Vagina (tissue), 2 donors: Measurements from ENCODE around the gene KRT25. TPM values are rescaled to one million over a fixed set of nuclear protein-coding genes. Genes with fewer than 3 reads are reported as not detected.
"Not testable (repeated sequence)": the region's sequence is repeated elsewhere in the genome, so short reads cannot be mapped to it uniquely, and the experiment has no call there.

ENCODE experiments used
- DNase-seq, 2 donors: peaks; one replicate each; pipeline ENCODE4 v3.0.0-alpha.2; 2017; ENCODE audit errors: extremely low spot score in 2 of 2
- H3K27ac ChIP-seq: fragments of 200-600 bp; sonication (generic); one replicate; pipeline ENCODE4 v1.5.1; 2019
- H3K27me3 ChIP-seq: fragments of 200-600 bp; sonication (generic); one replicate; pipeline ENCODE4 v1.5.1; 2019
- H3K36me3 ChIP-seq, 2 donors: fragments of 200-600 bp; sonication (generic); one replicate each; pipeline ENCODE4 v1.5.1; 2017 to 2019
- H3K4me1 ChIP-seq: fragments of 200-600 bp; sonication (generic); one replicate; pipeline ENCODE4 v1.5.1; 2019
- H3K4me3 ChIP-seq, 2 donors: fragments of 200-600 bp; sonication (generic); 1 replicate in 1 of 2; 2 replicates in 1 of 2; pipeline ENCODE4 v1.5.1; 2016 to 2019
- H3K9me3 ChIP-seq: fragments of 200-600 bp; sonication (generic); one replicate; pipeline ENCODE4 v1.5.1; 2019
- CTCF ChIP-seq, 3 experiments: fragments of 450-650 bp in 2 of 3; fragments of 200-600 bp in 1 of 3; sonication (generic) in 1 of 3; IDR thresholded peaks; one replicate each; pipeline ENCODE4 v1.5.1; 2017 to 2019; ENCODE audit warnings: antibody characterized with exemption in 3 of 3, mild to moderate bottlenecking in 2 of 3, moderate library complexity in 2 of 3
- POLR2A ChIP-seq, 2 donors: fragments of 450-650 bp; IDR thresholded peaks; one replicate each; pipeline ENCODE4 v1.6.1; 2017; ENCODE audit warnings: antibody characterized with exemption in 2 of 2, mild to moderate bottlenecking in 2 of 2, moderate library complexity in 2 of 2
- POLR2AphosphoS5 ChIP-seq, 2 donors: sonication (generic); formaldehyde crosslinking; IDR thresholded peaks; one replicate each; pipeline ENCODE4 v1.9.0; 2017; ENCODE audit warnings: antibody characterized with exemption in 2 of 2, mild to moderate bottlenecking in 2 of 2, low read depth in 1 of 2; ENCODE audit not compliant: insufficient read depth in 1 of 2
- intact Hi-C: fragments of 100-400 bp; cut with DNase I; formaldehyde crosslinking; loops from one replicate; pipeline ENCODE4 v1.15.1; 2023
- total RNA-seq: library from RNA; depleted of rRNA; stranded (reverse); fragments of >200 nt; gene quantifications from one replicate; pipeline ENCODE4 v1.2.3, GENCODE V29; 2016

The KRT25 gene
- total RNA-seq, 1 donor from 2014 or later, result not detected

DNA sequence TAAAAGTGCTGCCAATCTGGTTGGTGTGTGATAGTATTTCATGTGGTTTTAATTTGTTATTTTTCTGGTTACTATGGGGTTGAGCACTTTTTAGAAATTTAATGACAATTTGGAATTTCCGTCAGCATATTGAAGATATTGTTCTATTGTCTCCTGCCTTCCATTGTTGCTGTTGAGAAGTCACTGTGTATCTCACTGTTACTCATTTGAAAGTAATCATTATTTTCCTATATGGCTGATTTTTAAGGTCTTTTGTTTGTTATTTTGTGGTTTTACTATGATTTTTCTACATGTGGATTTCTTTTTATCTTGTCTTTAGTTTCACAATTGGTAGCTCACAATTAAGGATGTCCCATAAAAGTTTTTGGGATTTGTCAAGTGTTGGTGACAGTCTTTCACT is 8.6 kb upstream of the KRT25 start:
- Histone ChIP-seq H3K4me3 (no peak overlapping the region), H3K9me3 (peaks cover 19% of the 10 kb centered on the region), H3K4me1 (no peaks in the 10 kb centered on the region), H3K36me3 (no peaks in the 10 kb centered on the region), H3K27ac (no peak overlapping the region), H3K27me3 (no peaks in the 10 kb centered on the region)
- DNase-seq, result no peak
- intact Hi-C loops, result no loop called here
- TF ChIP-seq POLR2AphosphoS5 (IDR thresholded peaks at IDR 0.05; ENCODE audit: insufficient read depth in 1 of 2, low read depth in 1 of 2) (no peak), POLR2A (IDR thresholded peaks at IDR 0.05) (no peak), CTCF (IDR thresholded peaks at IDR 0.05) (no peak)

GRCh38 chr17:40760105-40761016 is 5.2 kb upstream of the KRT25 start:
- Histone ChIP-seq H3K4me3 (no peak overlapping the region), H3K4me1 (no peaks in the 10 kb centered on the region), H3K9me3 (peaks cover 19% of the 10 kb centered on the region), H3K27me3 (no peaks in the 10 kb centered on the region), H3K27ac (no peak overlapping the region), H3K36me3 (no peaks in the 10 kb centered on the region)
- DNase-seq, result no peak
- TF ChIP-seq POLR2AphosphoS5 (IDR thresholded peaks at IDR 0.05; ENCODE audit: insufficient read depth in 1 of 2, low read depth in 1 of 2) (no peak), CTCF (IDR thresholded peaks at IDR 0.05) (no peak), POLR2A (IDR thresholded peaks at IDR 0.05) (no peak)
- intact Hi-C loops, result no loop called here

DNA sequence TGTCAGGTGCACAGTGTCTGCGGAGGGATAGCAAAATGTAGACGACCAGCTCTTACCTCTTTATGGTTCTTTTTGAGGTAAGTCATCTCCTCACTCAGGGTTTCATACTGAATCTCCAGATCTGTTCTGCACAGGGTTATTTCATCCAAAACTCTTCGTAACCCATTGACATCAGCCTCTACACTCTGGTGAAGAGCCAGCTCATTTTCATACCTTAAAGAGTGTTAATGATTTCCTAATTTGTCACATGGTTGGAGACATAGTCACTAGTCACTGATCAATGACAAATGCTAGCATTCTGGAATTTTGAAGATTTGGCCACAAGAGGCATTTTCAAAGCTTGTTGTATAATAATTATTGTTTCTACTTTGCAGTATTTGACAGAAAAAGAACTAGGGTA is 1.3 kb downstream of the KRT25 start:
- no peak overlapping the region for H3K27ac ChIP-seq
- no peak for TF ChIP-seq CTCF (IDR thresholded peaks at IDR 0.05)
- no peak for TF ChIP-seq POLR2A (IDR thresholded peaks at IDR 0.05)
- TF ChIP-seq POLR2AphosphoS5 (IDR thresholded peaks at IDR 0.05; ENCODE audit: insufficient read depth in 1 of 2, low read depth in 1 of 2), result no peak
- no peaks in the 10 kb centered on the region for H3K9me3 ChIP-seq
- no peaks in the 10 kb centered on the region for H3K27me3 ChIP-seq
- no peaks in the 10 kb centered on the region for H3K36me3 ChIP-seq
- H3K4me1 ChIP-seq, result no peaks in the 10 kb centered on the region
- intact Hi-C loops, result no loop called here
- no peak for DNase-seq
- H3K4me3 ChIP-seq, result no peak overlapping the region

- no peak for TF ChIP-seq CTCF (IDR thresholded peaks at IDR 0.05)
- DNase-seq, result no peak
- Histone ChIP-seq H3K27ac (no peak overlapping the region), H3K36me3 (no peaks in the 10 kb centered on the region), H3K4me1 (no peaks in the 10 kb centered on the region), H3K9me3 (no peaks in the 10 kb centered on the region), H3K27me3 (no peaks in the 10 kb centered on the region), H3K4me3 (no peak overlapping the region)
- intact Hi-C loops, result no loop called here
Observed at GRCh38 chr17:40751065-40751464, 4.1 kb downstream of the KRT25 start.

GRCh38 chr17:40750391-40750790 is 4.7 kb downstream of the KRT25 start:
- no peaks in the 10 kb centered on the region for H3K9me3 ChIP-seq
- H3K4me3 ChIP-seq, result no peak overlapping the region
- intact Hi-C loops, result no loop called here
- no peaks in the 10 kb centered on the region for H3K36me3 ChIP-seq
- no peaks in the 10 kb centered on the region for H3K27me3 ChIP-seq
- H3K27ac ChIP-seq, result no peak overlapping the region
- TF ChIP-seq CTCF (IDR thresholded peaks at IDR 0.05), result no peak
- no peak for TF ChIP-seq POLR2A (IDR thresholded peaks at IDR 0.05)
- no peak for TF ChIP-seq POLR2AphosphoS5 (IDR thresholded peaks at IDR 0.05; ENCODE audit: insufficient read depth in 1 of 2, low read depth in 1 of 2)
- no peak for DNase-seq
- H3K4me1 ChIP-seq, result no peaks in the 10 kb centered on the region

DNA sequence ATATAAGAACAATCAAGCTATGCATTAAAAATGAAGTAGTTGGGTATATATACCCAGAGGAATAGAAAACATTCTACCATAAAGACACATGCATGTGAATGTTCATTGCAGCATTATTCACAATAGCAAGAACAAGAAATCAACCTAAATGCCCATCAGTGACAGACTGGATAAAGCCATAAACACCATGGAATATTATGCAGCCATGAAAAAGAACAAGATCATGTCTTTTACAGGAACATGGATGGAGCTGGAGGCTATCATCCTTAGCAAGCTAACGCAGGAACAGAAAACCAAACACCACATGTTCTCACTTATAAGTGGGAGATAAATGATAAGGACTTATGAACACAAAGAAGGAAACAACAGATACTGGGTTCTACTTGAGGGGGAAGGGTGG is 6.5 kb downstream of the KRT25 start:
- intact Hi-C loops, H3K4me1 ChIP-seq, H3K4me3 ChIP-seq: not testable (repeated sequence)

More for the DNA sequence above, 6.5 kb downstream of the KRT25 start:
- H3K27ac ChIP-seq, H3K27me3 ChIP-seq, H3K36me3 ChIP-seq, H3K9me3 ChIP-seq, DNase-seq: not testable (repeated sequence)
